Measurements from ENCODE around the gene IL1RAPL1.

Gene IL1RAPL1

DNA sequence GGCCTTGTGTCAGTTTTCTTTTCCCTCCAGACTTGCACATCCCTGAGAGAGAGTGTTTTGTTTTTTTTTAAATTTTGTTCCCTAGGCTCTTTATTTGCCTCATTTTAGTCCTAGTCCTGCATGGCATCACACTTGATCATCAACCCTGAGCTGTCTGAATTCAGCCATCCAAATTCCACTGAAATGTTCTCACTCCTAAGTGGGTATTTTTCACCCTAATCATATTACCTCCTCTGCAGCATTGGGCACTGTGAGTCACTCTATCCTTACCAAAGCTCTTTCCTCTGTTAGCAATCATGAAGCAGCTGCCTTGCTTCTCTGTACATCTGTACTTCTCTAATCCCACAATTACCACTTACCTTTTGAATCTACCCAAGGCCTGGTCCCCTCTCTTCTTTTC, 1271.5 kb downstream of the IL1RAPL1 start:
- no peaks in the 10 kb centered on the region for H4K20me1 ChIP-seq (ENCODE audit: insufficient read depth, low read length)
- no peaks in the 10 kb centered on the region for H3K36me3 ChIP-seq (ENCODE audit: insufficient read depth, low read length)
- no peaks in the 10 kb centered on the region for H3K9me3 ChIP-seq (ENCODE audit: insufficient read depth, low read length, severe bottlenecking)
- no peaks in the 10 kb centered on the region for H3K79me2 ChIP-seq (ENCODE audit: insufficient read depth, low read length)
- no peak for DNase-seq
- H3K27ac ChIP-seq (ENCODE audit: low read length), result no peak overlapping the region
- H2AFZ ChIP-seq (ENCODE audit: low read depth, low read length), result no peak overlapping the region
- no peak overlapping the region for H3K9ac ChIP-seq (ENCODE audit: low read depth, low read length)
- no peaks in the 10 kb centered on the region for H3K4me1 ChIP-seq (ENCODE audit: insufficient read depth, low read length)
- H3K27me3 ChIP-seq (ENCODE audit: insufficient read depth, low read length, poor library complexity), result no peaks in the 10 kb centered on the region
- no peak overlapping the region for H3K4me3 ChIP-seq (ENCODE audit: low read depth in 1 of 2, low read length in 2 of 2)
- H3K4me2 ChIP-seq (ENCODE audit: insufficient read depth, low read length), result no peak overlapping the region
- ATAC-seq (ENCODE audit: insufficient read depth, low read depth), result no peak
- no peak for TF ChIP-seq EZH2 (IDR thresholded peaks at IDR 0.05; ENCODE audit: borderline replicate concordance, low read depth, low read length, severe bottlenecking)
- TF ChIP-seq, protein P1, sequence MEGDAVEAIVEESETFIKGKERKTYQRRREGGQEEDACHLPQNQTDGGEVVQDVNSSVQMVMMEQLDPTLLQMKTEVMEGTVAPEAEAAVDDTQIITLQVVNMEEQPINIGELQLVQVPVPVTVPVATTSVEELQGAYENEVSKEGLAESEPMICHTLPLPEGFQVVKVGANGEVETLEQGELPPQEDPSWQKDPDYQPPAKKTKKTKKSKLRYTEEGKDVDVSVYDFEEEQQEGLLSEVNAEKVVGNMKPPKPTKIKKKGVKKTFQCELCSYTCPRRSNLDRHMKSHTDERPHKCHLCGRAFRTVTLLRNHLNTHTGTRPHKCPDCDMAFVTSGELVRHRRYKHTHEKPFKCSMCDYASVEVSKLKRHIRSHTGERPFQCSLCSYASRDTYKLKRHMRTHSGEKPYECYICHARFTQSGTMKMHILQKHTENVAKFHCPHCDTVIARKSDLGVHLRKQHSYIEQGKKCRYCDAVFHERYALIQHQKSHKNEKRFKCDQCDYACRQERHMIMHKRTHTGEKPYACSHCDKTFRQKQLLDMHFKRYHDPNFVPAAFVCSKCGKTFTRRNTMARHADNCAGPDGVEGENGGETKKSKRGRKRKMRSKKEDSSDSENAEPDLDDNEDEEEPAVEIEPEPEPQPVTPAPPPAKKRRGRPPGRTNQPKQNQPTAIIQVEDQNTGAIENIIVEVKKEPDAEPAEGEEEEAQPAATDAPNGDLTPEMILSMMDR (IDR thresholded peaks at IDR 0.05; ENCODE audit: borderline replicate concordance, extremely low read depth, low read length, poor library complexity, severe bottlenecking), result no peak

DNA sequence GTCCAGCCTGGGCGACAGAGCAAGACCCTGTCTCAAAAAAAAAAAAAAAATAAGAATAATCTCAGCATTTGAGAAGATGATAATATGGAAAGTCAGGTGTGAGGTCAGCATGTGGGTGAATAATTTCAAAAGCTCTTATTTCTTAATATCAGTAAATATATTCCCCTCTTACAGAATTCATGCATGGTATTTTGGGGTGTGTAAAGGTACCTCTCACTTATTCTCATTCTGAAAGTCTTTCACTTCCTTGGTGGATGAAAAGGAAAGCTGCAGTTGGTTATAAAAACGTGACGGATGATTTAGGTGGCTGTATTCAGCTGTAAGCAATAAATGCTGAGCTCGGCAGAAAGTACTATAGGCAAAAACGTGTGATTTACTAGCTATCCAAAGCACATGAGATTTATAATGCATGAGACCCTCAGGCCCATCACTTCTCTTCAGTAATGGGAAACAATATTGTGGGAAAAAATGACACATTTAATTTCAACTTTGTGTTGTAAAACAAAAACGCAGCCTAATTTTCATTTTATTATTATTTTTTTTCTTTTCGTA, 1275.0 kb downstream of the IL1RAPL1 start:
- no peaks in the 10 kb centered on the region for H4K20me1 ChIP-seq (ENCODE audit: insufficient read depth, low read length)
- no peaks in the 10 kb centered on the region for H3K79me2 ChIP-seq (ENCODE audit: insufficient read depth, low read length)
- H3K9me3 ChIP-seq (ENCODE audit: insufficient read depth, low read length, severe bottlenecking), result no peaks in the 10 kb centered on the region
- no peaks in the 10 kb centered on the region for H3K4me1 ChIP-seq (ENCODE audit: insufficient read depth, low read length)
- ATAC-seq (ENCODE audit: insufficient read depth, low read depth) (no peak), DNase-seq (no peak)
- no peak for TF ChIP-seq EZH2 (IDR thresholded peaks at IDR 0.05; ENCODE audit: borderline replicate concordance, low read depth, low read length, severe bottlenecking)
- TF ChIP-seq, protein P1 (IDR thresholded peaks at IDR 0.05; ENCODE audit: borderline replicate concordance, extremely low read depth, low read length, poor library complexity, severe bottlenecking), result no peak
- no peaks in the 10 kb centered on the region for H3K27me3 ChIP-seq (ENCODE audit: insufficient read depth, low read length, poor library complexity)
- no peak overlapping the region for H3K4me3 ChIP-seq (ENCODE audit: low read depth in 1 of 2, low read length in 2 of 2)
- no peaks in the 10 kb centered on the region for H3K36me3 ChIP-seq (ENCODE audit: insufficient read depth, low read length)
- no peak overlapping the region for H3K4me2 ChIP-seq (ENCODE audit: insufficient read depth, low read length)
- no peak overlapping the region for H3K9ac ChIP-seq (ENCODE audit: low read depth, low read length)
- no peak overlapping the region for H3K27ac ChIP-seq (ENCODE audit: low read length)
- H2AFZ ChIP-seq (ENCODE audit: low read depth, low read length), result no peak overlapping the region

DNA sequence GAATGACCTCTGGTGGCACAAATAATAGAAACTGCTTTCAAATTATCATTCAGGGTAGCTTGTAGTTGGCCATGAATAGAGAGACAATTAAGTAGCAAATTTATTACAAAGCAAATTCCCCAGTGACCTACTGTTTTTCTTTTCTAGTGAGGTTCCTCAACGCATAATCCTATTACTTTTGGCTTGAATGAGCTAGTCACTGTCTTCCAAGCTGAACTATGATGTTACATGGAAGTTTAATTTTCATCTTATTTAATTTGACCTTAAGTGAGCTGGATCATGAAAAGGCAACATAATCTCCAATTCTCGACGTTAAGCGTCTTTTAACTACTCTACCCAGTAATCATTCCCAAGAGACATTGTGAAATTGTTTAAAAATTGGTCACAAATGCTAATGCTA, 1280.7 kb downstream of the IL1RAPL1 start:
- H2AFZ ChIP-seq (ENCODE audit: low read depth, low read length), result no peak overlapping the region
- no peak overlapping the region for H3K4me3 ChIP-seq (ENCODE audit: low read depth in 1 of 2, low read length in 2 of 2)
- ATAC-seq (ENCODE audit: insufficient read depth, low read depth) (no peak), DNase-seq (no peak)
- H3K27me3 ChIP-seq (ENCODE audit: insufficient read depth, low read length, poor library complexity), result no peaks in the 10 kb centered on the region
- H4K20me1 ChIP-seq (ENCODE audit: insufficient read depth, low read length), result no peaks in the 10 kb centered on the region
- no peaks in the 10 kb centered on the region for H3K9me3 ChIP-seq (ENCODE audit: insufficient read depth, low read length, severe bottlenecking)
- H3K9ac ChIP-seq (ENCODE audit: low read depth, low read length), result no peak overlapping the region
- TF ChIP-seq, protein P1 (IDR thresholded peaks at IDR 0.05; ENCODE audit: borderline replicate concordance, extremely low read depth, low read length, poor library complexity, severe bottlenecking), result no peak
- TF ChIP-seq EZH2 (IDR thresholded peaks at IDR 0.05; ENCODE audit: borderline replicate concordance, low read depth, low read length, severe bottlenecking), result no peak
- no peak overlapping the region for H3K4me2 ChIP-seq (ENCODE audit: insufficient read depth, low read length)
- no peak overlapping the region for H3K27ac ChIP-seq (ENCODE audit: low read length)
- no peaks in the 10 kb centered on the region for H3K4me1 ChIP-seq (ENCODE audit: insufficient read depth, low read length)
- no peaks in the 10 kb centered on the region for H3K79me2 ChIP-seq (ENCODE audit: insufficient read depth, low read length)
- H3K36me3 ChIP-seq (ENCODE audit: insufficient read depth, low read length), result no peaks in the 10 kb centered on the region

DNA sequence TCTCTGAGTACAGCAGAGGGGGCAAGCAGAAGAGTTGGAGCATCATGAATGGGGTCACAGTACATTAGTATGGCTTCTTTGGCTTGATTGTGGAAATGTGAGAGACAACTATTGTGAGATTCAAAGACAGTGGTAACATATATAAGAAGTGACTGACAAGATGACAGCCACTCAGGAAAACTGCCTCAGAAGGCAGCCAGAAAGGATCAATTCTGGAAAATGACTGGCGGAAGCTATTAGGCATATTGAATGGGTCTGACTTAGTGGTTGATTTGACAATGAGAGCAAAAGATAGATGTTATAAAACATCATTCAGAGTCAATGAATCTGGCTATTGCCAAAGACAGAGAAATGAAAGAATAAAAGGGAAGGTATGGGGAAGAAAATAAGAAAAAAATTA, 1282.6 kb downstream of the IL1RAPL1 start:
- Histone ChIP-seq H3K9me3 (ENCODE audit: insufficient read depth, low read length, severe bottlenecking) (no peaks in the 10 kb centered on the region), H3K4me2 (ENCODE audit: insufficient read depth, low read length) (no peak overlapping the region), H4K20me1 (ENCODE audit: insufficient read depth, low read length) (no peaks in the 10 kb centered on the region), H3K4me1 (ENCODE audit: insufficient read depth, low read length) (no peaks in the 10 kb centered on the region), H3K27ac (ENCODE audit: low read length) (no peak overlapping the region), H3K9ac (ENCODE audit: low read depth, low read length) (no peak overlapping the region), H3K79me2 (ENCODE audit: insufficient read depth, low read length) (no peaks in the 10 kb centered on the region), H3K27me3 (ENCODE audit: insufficient read depth, low read length, poor library complexity) (no peaks in the 10 kb centered on the region), H3K4me3 (ENCODE audit: low read depth in 1 of 2, low read length in 2 of 2) (no peak overlapping the region), H3K36me3 (ENCODE audit: insufficient read depth, low read length) (no peaks in the 10 kb centered on the region), H2AFZ (ENCODE audit: low read depth, low read length) (no peak overlapping the region)
- no peak for TF ChIP-seq EZH2 (IDR thresholded peaks at IDR 0.05; ENCODE audit: borderline replicate concordance, low read depth, low read length, severe bottlenecking)
- TF ChIP-seq, protein P1 (IDR thresholded peaks at IDR 0.05; ENCODE audit: borderline replicate concordance, extremely low read depth, low read length, poor library complexity, severe bottlenecking), result no peak
- no peak for ATAC-seq (ENCODE audit: insufficient read depth, low read depth)
- no peak for DNase-seq

Data from DND-41 (cell line).